Karpas-422 (cell line): ENCODE results near the gene XBP1. TPM values are rescaled to one million over a fixed set of nuclear protein-coding genes. Genes with fewer than 3 reads are reported as not detected.
A peak's percentile ranks its signal among the peaks of the same experiment; 100 is the strongest.
"Not testable (repeated sequence)": the region's sequence is repeated elsewhere in the genome, so short reads cannot be mapped to it uniquely, and the experiment has no call there.

ENCODE experiments used
- DNase-seq: peaks from one replicate; pipeline ENCODE4 v3.0.0-alpha.2; 2015
- H2AFZ ChIP-seq: fragments of 200-600 bp; sonication (generic); 2 replicates; pipeline ENCODE4 v1.6.1; 2014; ENCODE audit warnings: antibody characterized with exemption, low read length, mixed read lengths
- H3K27ac ChIP-seq: fragments of 200-600 bp; sonication (generic); 2 replicates; pipeline ENCODE4 v1.5.1; 2014; ENCODE audit warnings: mild to moderate bottlenecking, low read length, moderate library complexity
- H3K27me3 ChIP-seq: fragments of 200-600 bp; sonication (generic); 2 replicates; pipeline ENCODE4 v1.6.1; 2014; ENCODE audit warnings: low read length, mixed read lengths
- H3K36me3 ChIP-seq: fragments of 200-600 bp; sonication (generic); 2 replicates; pipeline ENCODE4 v1.6.1; 2014; ENCODE audit warnings: low read length, mixed read lengths; ENCODE audit not compliant: insufficient read depth
- H3K4me1 ChIP-seq: fragments of 200-600 bp; sonication (generic); 2 replicates; pipeline ENCODE4 v1.6.1; 2014; ENCODE audit warnings: mild to moderate bottlenecking, low read length, mixed read lengths
- H3K4me2 ChIP-seq: fragments of 200-600 bp; sonication (generic); 2 replicates; pipeline ENCODE4 v1.6.1; 2014; ENCODE audit warnings: low read length, low read depth, mild to moderate bottlenecking; ENCODE audit not compliant: poor library complexity, severe bottlenecking
- H3K4me3 ChIP-seq: fragments of 200-600 bp; sonication (generic); 2 replicates; pipeline ENCODE4 v1.5.1; 2014; ENCODE audit warnings: mild to moderate bottlenecking, antibody characterized with exemption, low read length, mixed read lengths
- H3K79me2 ChIP-seq: fragments of 200-600 bp; sonication (generic); 2 replicates; pipeline ENCODE4 v1.6.1; 2014; ENCODE audit warnings: mild to moderate bottlenecking, low read length, mixed read lengths
- H3K9ac ChIP-seq: fragments of 200-600 bp; sonication (generic); 2 replicates; pipeline ENCODE4 v1.6.0; 2014; ENCODE audit warnings: low read length
- H3K9me2 ChIP-seq: fragments of 200-600 bp; sonication (generic), shearing (Covaris generic); replicated peaks from 2 replicates; pipeline ENCODE4 v1.6.0; 2014; ENCODE audit warnings: mild to moderate bottlenecking, low read length, moderate library complexity; ENCODE audit not compliant: insufficient read depth
- H3K9me3 ChIP-seq: fragments of 300-700, 200-600 bp; sonication (generic); 2 replicates; pipeline ENCODE4 v1.6.1; 2014; ENCODE audit warnings: low read length, mixed read lengths
- H4K20me1 ChIP-seq: fragments of 200-600 bp; sonication (generic); 2 replicates; pipeline ENCODE4 v1.6.1; 2014; ENCODE audit warnings: mild to moderate bottlenecking, antibody characterized with exemption, low read length, low read depth; ENCODE audit not compliant: insufficient read depth
- total RNA-seq: library from RNA; depleted of rRNA; stranded (reverse); fragments of >200 nt; shearing (Covaris generic); gene quantifications from 2 replicates; pipeline ENCODE4 v1.2.3, GENCODE V29; 2014; ENCODE audit warnings: low replicate concordance; rRNA removed

Gene XBP1
- total RNA-seq = 121 and 187 TPM in 2 replicates

DNA sequence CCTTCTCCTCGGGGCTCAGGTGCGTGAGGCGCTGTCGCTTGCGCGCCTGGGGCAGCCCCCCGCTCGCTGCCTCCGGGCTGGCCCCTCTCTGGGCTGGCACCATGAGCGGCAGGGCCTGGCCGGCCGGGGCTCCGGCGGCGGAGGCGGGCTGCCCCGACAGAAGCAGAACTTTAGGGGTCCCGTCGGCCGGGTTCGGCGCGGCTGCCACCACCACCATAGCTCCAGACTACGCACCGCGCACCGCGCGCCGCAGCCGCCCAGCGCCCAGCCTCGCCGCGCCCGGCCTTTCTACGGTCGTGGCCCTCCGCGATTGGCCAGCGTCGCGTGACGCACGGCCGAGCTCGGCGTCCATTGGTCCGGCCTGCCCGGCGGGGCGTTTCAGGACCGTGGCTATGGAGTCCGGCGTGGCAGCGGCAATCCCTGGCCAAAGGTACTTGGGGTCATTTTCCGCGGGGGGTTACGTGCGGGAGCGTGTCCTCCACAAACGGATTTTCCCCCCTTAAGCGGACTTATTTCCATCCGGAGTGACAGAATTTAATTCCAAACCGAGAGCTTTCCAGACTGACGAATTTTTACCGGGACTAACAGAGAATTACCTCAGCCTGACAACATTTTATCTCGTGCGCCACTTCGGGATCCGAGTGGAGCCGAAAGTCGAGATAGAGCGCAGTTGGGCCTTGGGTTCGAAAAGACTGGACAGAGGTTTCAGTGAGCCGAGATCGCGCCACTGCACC is at the start of gene XBP1:
Gene XBP1, minus strand, starts transcription at position 262 of the 734 bp plus-strand sequence.
- no peaks in the 10 kb centered on the region for H3K9me3 ChIP-seq
- H3K27me3 ChIP-seq = no peaks in the 10 kb centered on the region
- peaks cover 23% of the 10 kb centered on the region for H3K36me3 ChIP-seq
- no peaks in the 10 kb centered on the region for H3K9me2 ChIP-seq
- H2AFZ ChIP-seq = peak within 1 kb of the TSS; percentile 76; the same call in 1 of the 2 replicates
- H3K9ac ChIP-seq = peak within 1 kb of the TSS; percentile 97
- peaks cover 28% of the 10 kb centered on the region for H3K4me1 ChIP-seq
- peak; percentile 97 for DNase-seq
- H3K79me2 ChIP-seq = peaks cover 55% of the 10 kb centered on the region
- peak within 1 kb of the TSS; percentile 78 for H3K4me2 ChIP-seq
- H3K27ac ChIP-seq = peak within 1 kb of the TSS; percentile 83
- peak within 1 kb of the TSS; percentile 97 for H3K4me3 ChIP-seq
- 0 out of 2 replicates have a peak, but pooled peaks cover 5% of the 10 kb centered on the region for H4K20me1 ChIP-seq

DNA sequence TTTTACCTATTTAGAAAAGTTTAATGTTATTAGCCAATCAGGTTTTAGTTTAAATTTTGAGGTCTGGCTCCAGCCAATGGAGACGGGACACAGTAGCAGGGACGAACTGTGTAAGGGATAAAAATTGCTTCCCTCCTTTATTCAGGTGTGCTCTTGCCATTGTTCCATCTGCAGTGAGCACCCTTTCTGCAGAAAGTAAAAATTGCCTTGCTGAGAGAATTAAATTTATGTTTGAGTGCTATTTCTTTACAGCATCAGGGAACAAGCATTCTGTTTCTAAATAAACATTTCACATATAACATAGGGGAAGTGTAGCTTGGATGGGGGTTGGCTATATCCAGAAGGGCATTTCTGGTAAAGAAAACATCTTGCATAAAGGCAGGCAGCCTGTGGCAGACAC is 46.6 kb upstream of the XBP1 start:
- no peaks in the 10 kb centered on the region for H3K36me3 ChIP-seq
- H3K9me2 ChIP-seq = no peaks in the 10 kb centered on the region
- H3K4me2 ChIP-seq = no peak overlapping the region
- DNase-seq = no peak
- peaks cover 7% of the 10 kb centered on the region; the same call in 1 of the 2 replicates for H3K9me3 ChIP-seq
- no peak overlapping the region for H3K4me3 ChIP-seq
- no peak overlapping the region for H2AFZ ChIP-seq
- H4K20me1 ChIP-seq = no peaks in the 10 kb centered on the region
- H3K27ac ChIP-seq = no peak overlapping the region
- no peaks in the 10 kb centered on the region for H3K4me1 ChIP-seq
- H3K79me2 ChIP-seq = no peaks in the 10 kb centered on the region
- H3K9ac ChIP-seq = no peak overlapping the region
- no peaks in the 10 kb centered on the region for H3K27me3 ChIP-seq

DNA sequence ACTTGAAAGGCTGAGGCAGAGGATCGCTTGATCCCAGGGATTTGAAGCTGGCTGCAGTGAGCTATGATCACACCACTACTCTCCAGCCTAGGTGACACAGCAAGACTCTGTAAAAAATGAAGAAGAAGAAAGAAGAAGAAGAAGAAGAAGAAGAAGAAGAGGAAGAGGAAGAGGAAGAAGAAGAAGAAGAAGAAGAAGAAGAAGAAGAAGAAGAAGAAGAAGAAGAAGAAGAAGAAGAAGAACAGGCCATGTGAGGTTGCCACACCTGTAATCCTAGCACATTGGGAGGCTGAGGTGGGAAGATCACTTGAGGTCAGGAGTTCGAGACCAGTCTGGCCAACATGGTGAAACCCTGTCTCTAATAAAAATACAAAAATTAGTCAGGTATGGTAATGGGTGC is 43.9 kb upstream of the XBP1 start:
- not testable (repeated sequence) for H3K4me2 ChIP-seq, H3K79me2 ChIP-seq, DNase-seq, H3K36me3 ChIP-seq, H3K27me3 ChIP-seq, H3K4me3 ChIP-seq, H2AFZ ChIP-seq, H4K20me1 ChIP-seq, H3K4me1 ChIP-seq, H3K9me3 ChIP-seq, H3K9me2 ChIP-seq, H3K27ac ChIP-seq, H3K9ac ChIP-seq

DNA sequence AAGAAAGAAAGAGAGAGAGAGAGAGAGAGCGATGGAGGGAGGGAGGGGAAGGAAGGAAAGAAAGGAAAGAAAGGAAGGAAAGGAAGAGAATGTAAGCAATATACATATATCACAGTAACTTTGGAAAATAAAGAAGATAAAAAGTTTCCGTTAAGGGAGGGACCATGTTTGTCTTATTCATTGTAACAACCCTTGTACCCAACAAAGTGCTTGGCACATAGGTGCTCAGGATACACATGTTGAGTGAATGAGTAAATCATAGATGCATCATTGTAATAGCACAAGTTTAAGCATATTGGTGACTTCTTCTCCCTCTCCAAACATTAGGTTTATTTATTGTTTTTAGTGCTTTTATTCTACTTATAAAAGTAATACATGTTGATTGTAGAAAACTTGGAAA is 43.3 kb upstream of the XBP1 start:
- H3K4me3 ChIP-seq = no peak overlapping the region
- peaks cover 7% of the 10 kb centered on the region; the same call in 1 of the 2 replicates for H3K9me3 ChIP-seq
- H3K27me3 ChIP-seq = no peaks in the 10 kb centered on the region
- no peak overlapping the region for H3K4me2 ChIP-seq
- no peak overlapping the region for H3K27ac ChIP-seq
- no peaks in the 10 kb centered on the region for H3K79me2 ChIP-seq
- H3K4me1 ChIP-seq = no peaks in the 10 kb centered on the region
- H4K20me1 ChIP-seq = no peaks in the 10 kb centered on the region
- H3K9me2 ChIP-seq = no peaks in the 10 kb centered on the region
- H3K36me3 ChIP-seq = no peaks in the 10 kb centered on the region
- DNase-seq = no peak
- no peak overlapping the region for H3K9ac ChIP-seq
- H2AFZ ChIP-seq = no peak overlapping the region

DNA sequence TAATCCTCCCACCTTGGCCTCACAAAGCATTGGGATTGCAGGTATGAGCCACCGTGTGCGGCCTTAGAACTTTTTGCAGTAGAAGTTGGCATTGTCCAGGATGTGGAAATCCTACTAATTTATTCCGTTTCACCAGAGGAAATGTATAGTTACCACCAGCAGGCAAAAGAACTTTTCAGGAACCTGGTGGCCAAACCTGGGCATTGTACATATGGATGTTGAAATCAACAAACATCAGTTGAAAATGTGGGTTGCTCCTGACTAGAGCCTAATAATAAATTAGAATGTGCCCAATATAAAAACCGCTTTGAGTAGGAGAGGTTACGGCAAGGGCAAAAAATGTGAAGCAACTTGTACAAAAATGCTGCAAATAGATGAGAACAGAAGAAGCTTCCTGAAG is 40.7 kb upstream of the XBP1 start:
- no peaks in the 10 kb centered on the region for H4K20me1 ChIP-seq
- H3K9me3 ChIP-seq = peaks cover under 1% of the 10 kb centered on the region; the same call in 1 of the 2 replicates
- H3K27ac ChIP-seq = no peak overlapping the region
- no peak overlapping the region for H2AFZ ChIP-seq
- H3K79me2 ChIP-seq = no peaks in the 10 kb centered on the region
- H3K27me3 ChIP-seq = no peaks in the 10 kb centered on the region
- H3K9ac ChIP-seq = no peak overlapping the region
- H3K4me1 ChIP-seq = no peaks in the 10 kb centered on the region
- DNase-seq = no peak
- no peak overlapping the region for H3K4me2 ChIP-seq
- no peaks in the 10 kb centered on the region for H3K9me2 ChIP-seq
- H3K4me3 ChIP-seq = no peak overlapping the region
- H3K36me3 ChIP-seq = no peaks in the 10 kb centered on the region

DNA sequence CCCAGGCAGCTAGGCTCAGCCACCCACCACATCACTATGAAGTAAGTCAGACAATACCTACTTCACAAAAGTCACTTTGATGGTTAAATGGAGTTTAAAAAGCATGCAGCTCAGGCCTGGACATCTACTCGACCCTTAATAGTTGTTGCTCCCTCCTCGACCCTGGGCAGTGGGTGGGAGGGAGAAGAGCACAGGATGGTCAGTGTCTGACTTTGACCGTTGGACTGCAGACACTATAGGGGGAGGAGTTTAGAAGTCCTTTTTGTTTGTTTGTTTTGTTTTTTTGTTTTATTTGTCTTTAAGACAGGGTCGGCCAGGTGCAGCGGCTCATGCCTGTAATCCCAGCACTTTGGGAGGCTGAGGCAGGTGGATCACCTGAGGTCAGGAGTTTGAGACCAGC is 38.6 kb upstream of the XBP1 start:
- Histone ChIP-seq H3K4me3 (no peak overlapping the region), H3K9me2 (no peaks in the 10 kb centered on the region), H3K9me3 (no peaks in the 10 kb centered on the region)

DNA sequence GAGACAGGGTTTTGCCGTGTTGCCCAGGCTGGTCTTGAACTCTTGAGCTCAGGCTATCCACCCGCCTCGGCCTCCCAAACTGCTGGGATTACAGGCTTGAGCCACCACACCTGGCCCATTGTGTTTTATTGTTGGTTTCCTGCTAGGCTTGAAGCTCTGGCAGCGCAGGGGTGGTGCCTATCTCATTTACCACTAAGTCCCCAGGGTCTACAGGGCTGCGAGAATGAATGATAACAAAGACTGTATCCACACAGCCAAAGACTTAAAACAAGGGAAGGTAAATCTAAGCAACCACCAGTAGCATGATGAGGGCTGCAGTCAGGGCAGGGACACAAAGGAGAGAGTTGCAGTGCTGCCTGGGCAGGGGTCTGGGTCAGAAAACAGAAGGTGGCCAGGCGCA is 37.3 kb upstream of the XBP1 start:
- Histone ChIP-seq H3K4me3 (no peak overlapping the region), H4K20me1 (no peaks in the 10 kb centered on the region), H3K9ac (no peak overlapping the region), H2AFZ (no peak overlapping the region), H3K27ac (no peak overlapping the region), H3K36me3 (no peaks in the 10 kb centered on the region), H3K4me1 (no peaks in the 10 kb centered on the region), H3K9me2 (no peaks in the 10 kb centered on the region), H3K27me3 (no peaks in the 10 kb centered on the region), H3K9me3 (no peaks in the 10 kb centered on the region), H3K79me2 (no peaks in the 10 kb centered on the region), H3K4me2 (no peak overlapping the region)
- no peak for DNase-seq

More for the DNA sequence above, 38.6 kb upstream of the XBP1 start:
- no peak overlapping the region for H2AFZ ChIP-seq
- no peaks in the 10 kb centered on the region for H3K27me3 ChIP-seq
- H3K79me2 ChIP-seq = no peaks in the 10 kb centered on the region
- no peak overlapping the region for H3K9ac ChIP-seq
- H3K4me2 ChIP-seq = no peak overlapping the region
- no peaks in the 10 kb centered on the region for H4K20me1 ChIP-seq
- no peak overlapping the region for H3K27ac ChIP-seq
- DNase-seq = no peak
- no peaks in the 10 kb centered on the region for H3K4me1 ChIP-seq
- H3K36me3 ChIP-seq = no peaks in the 10 kb centered on the region

DNA sequence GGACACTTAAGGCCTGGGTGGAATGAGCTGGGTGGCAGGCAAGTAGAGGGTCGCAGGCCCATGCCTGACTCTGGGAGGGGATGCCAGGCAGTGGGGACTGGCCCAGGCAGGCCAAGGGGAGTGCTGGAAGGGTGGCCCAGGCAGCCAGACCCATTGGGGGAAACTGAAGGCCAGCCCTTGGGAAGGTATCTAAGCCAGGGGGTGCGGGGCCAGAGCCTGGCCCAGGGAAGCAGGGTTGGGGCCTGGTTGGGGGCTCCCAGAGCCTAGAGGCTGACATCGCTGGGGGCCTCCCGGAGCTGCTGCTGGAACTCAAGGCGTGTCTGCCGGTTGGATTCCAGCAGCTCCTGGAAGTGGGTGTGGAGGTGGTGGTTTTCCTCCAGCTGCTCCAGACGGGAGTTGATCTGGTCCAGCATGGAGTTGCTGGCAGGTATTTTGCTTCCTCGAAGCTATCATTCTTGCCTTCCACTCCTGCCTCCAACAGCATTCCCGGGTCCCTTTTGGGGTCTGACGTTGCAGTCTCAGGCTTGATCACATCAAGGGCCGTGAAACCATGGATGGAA is 35.3 kb upstream of the XBP1 start:
- no peak overlapping the region for H2AFZ ChIP-seq
- no peaks in the 10 kb centered on the region for H3K79me2 ChIP-seq
- H4K20me1 ChIP-seq = no peaks in the 10 kb centered on the region
- DNase-seq = peak; percentile 32
- H3K27ac ChIP-seq = no peak overlapping the region
- H3K36me3 ChIP-seq = no peaks in the 10 kb centered on the region
- no peaks in the 10 kb centered on the region for H3K9me3 ChIP-seq
- no peak overlapping the region for H3K4me3 ChIP-seq
- H3K9me2 ChIP-seq = no peaks in the 10 kb centered on the region
- H3K4me1 ChIP-seq = no peaks in the 10 kb centered on the region
- H3K9ac ChIP-seq = no peak overlapping the region
- no peaks in the 10 kb centered on the region for H3K27me3 ChIP-seq
- no peak overlapping the region for H3K4me2 ChIP-seq
